Measurements from ENCODE around the gene HYDIN.
"Not testable (repeated sequence)": the region's sequence is repeated elsewhere in the genome, so short reads cannot be mapped to it uniquely, and the experiment has no call there.

DNA sequence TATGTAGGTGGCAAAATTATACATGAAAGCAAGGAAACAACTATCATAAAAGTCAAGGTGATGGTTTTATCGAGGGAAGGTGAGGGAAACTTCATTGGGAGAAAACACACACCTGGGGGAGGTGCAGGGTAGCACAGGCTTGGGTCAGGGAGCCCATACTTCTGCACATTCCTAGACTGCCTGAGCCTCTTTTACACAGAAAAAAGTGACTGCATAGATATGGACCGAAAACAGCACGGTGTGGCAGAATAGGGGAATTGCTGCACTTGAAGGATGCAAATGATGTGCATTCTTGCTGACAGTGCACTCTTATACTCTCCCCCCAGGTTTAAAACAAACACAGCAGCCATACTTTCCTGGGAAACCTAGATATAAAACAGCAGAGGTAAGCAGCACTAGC, 120.0 kb downstream of the HYDIN start:
- not testable (repeated sequence) for TF ChIP-seq POLR2A (IDR thresholded peaks at IDR 0.05; ENCODE audit: low read length); GATA1 (IDR thresholded peaks at IDR 0.05; ENCODE audit: low read depth, low read length)

Data from erythroblast (primary cell).